ENCODE results near the gene CRADD.
"Not testable (repeated sequence)": the region's sequence is repeated elsewhere in the genome, so short reads cannot be mapped to it uniquely, and the experiment has no call there.

The CRADD gene

DNA sequence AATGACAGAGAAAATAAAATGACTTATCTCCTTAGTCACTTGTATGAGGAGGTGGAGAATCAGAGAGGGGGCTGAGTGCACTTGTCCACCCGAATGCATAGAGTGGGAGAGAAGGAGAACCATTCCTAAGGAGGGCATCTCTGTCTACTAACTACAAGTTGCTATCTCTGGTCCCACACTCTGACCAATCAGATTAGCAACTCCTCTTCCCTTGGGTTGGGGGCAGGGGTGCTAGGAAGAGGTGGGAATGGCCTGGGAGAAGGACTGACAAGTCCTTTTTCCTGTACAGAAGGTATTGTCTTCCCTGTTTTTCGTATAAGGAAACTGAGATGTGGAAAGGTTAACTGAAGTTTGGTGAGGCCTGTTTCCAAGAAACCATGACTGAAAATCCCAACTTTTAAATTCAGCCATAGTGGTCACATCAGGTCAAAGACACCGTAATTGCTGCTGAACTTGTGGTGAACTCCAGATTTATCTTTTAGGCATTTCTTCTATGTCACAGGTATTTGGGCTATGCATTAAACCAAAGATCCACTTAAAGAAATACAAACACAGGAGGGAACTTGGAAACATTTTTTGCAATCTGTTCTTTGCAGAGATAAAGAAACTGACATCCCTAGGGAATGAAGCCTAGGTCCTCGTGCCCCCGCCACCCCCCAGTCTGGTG lies 207.8 kb downstream of the CRADD start:
- TF ChIP-seq, protein P1, sequence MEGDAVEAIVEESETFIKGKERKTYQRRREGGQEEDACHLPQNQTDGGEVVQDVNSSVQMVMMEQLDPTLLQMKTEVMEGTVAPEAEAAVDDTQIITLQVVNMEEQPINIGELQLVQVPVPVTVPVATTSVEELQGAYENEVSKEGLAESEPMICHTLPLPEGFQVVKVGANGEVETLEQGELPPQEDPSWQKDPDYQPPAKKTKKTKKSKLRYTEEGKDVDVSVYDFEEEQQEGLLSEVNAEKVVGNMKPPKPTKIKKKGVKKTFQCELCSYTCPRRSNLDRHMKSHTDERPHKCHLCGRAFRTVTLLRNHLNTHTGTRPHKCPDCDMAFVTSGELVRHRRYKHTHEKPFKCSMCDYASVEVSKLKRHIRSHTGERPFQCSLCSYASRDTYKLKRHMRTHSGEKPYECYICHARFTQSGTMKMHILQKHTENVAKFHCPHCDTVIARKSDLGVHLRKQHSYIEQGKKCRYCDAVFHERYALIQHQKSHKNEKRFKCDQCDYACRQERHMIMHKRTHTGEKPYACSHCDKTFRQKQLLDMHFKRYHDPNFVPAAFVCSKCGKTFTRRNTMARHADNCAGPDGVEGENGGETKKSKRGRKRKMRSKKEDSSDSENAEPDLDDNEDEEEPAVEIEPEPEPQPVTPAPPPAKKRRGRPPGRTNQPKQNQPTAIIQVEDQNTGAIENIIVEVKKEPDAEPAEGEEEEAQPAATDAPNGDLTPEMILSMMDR (conservative IDR thresholded peaks at IDR 0.05; ENCODE audit: low read depth), result no peak
- no peak for DNase-seq (ENCODE audit: low spot score)

DNA sequence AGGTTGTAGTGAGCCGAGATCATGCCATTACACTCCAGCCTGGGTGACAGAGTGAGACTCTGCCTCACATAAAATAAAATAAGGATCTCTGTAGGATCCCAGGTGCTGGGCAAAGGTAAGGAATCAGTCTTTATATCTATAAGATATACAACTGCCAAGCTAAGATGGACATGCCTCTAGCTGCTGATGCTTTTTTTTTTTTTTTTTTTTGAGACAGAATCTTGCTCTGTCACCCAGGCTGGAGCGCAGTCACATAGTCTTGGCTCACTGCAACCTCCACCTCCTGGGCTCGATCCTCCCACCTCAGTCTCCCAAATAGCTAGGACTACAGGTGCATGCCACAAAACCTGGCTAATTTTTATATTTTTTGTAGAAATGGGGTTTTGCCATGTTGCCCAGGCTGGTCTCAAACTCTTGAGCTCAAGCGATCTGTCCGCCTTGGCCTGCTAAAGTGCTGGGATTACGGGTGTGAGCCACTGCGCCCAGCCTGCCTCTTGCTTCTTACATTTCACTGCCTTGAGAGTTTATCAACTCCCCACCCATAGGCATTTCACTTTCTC lies 208.9 kb downstream of the CRADD start:
- DNase-seq (ENCODE audit: low spot score); H3K27ac ChIP-seq; POLR2A ChIA-PET (ENCODE audit: low non-redundant PET): not testable (repeated sequence)
- CTCF ChIA-PET, result interaction anchor here (0.6 kb wide), 1 partner anchor 105 kb away, joined by 4 read pairs; no protein-coding TSS in a partner anchor

More for the DNA sequence above, 207.8 kb downstream of the CRADD start:
- H3K27ac ChIP-seq, result no peak overlapping the region
- ChIA-PET CTCF (no interaction called here), POLR2A (ENCODE audit: low non-redundant PET) (no interaction called here)

DNA sequence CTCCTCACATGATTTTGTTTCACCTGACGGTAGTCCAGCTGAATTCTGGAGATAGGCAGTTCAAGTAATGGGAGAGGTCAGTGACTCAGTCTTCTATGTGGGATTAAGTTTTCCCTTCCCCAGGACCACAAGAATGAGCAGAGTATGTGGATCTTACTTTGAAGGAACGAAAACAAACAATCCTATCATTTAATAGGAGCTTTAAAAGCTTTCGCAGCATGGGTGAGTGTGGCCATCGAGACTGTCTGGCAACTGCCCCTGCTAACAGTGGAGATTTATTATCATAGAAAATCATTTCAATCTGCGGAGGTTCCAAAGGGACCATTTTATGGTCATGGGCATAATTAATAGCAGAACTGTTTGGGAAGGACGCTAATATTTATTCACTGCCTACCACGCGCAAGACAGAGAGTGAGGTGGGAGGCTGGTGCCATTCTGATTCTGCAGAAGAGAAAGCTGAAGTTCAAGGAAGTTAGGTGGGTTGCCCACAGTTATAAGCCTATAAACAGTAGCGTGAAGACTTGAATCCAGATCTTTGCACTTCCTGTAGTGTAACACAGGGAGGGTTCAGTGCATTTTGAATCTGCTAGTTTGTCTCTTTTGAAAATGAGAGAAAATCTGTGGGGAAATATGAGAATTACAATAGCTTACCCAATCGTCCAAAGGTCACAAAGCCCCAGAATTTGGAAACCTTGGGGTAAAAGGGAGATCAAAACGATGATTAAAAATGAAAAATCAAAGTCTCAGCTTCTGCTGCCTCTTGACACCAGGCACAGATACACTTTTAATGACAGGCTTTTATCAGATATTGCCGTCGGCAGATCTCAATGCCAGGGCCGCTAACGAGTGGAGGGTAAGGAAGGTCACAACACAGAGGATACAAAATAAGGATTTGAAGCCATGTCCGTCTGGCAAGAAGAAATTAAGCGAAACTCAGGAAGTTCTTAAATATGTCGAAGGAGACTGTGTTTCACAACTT lies 209.6 kb downstream of the CRADD start:
- ChIA-PET POLR2A (ENCODE audit: low non-redundant PET) (no interaction called here), CTCF (interaction anchor here (0.6 kb wide), 1 partner anchor 104 kb away, joined by 4 read pairs; no protein-coding TSS in a partner anchor)
- TF ChIP-seq, protein P1 (conservative IDR thresholded peaks at IDR 0.05; ENCODE audit: low read depth), result no peak
- no peak overlapping the region for H3K27ac ChIP-seq
- DNase-seq (ENCODE audit: low spot score), result no peak

DNA sequence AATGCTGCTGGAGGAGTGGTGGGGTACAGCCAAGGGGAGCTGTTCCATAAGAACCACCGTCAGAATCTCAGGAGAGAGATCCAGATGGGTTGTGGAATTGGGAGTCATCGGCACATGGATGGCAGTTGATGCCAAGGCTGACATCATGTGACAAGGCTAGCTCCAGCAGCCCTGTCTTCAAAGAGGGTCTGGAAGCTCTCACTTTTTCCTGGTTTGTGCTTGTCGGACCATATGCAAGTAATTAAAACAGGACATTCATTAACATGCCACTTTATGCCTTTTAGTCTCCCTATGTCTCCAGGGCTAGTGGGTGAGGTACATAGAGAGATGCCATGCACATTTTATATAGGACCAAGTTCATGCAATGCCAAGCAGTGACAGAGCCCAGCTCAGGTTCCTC lies 211.8 kb downstream of the CRADD start:
- DNase-seq (ENCODE audit: low spot score), result no peak
- CTCF ChIA-PET, result no interaction called here
- POLR2A ChIA-PET (ENCODE audit: low non-redundant PET), result no interaction called here
- no peak overlapping the region for H3K27ac ChIP-seq
- TF ChIP-seq, protein P1 (conservative IDR thresholded peaks at IDR 0.05; ENCODE audit: low read depth), result no peak

DNA sequence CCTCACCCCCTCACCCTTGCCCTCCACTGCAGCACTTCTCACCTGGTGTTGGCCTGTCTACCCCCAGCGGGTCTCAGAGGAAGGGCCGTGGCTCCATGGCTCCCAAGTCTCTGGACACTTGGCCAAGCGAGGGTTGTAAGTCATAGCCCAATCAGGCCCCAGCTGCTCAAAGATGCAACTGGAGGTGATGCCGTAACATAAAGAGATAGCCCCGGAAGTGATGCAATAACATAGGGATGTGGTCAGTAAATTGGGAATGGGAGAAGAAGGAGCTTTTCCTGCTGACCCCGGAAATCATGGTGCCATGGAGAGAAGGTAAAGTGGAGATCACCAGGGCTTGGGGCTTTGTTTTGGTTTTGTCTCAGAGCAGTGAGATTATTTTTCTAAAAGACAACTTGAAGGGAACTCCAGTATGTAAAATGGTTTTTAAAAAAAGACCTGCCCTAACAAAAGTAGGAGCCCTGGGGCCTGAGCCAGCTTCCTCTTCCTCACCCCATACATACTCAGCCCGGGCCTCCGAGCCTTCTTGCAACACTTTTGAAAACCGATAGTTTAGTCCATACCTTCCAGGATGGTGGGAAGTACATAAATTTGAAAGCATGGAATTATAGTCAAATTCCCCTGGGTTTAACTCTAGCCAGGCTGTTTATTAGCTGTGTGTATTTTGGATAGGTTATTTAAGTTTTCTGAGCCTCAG lies 212.5 kb downstream of the CRADD start:
- TF ChIP-seq, protein P1 (conservative IDR thresholded peaks at IDR 0.05; ENCODE audit: low read depth), result no peak
- no peak overlapping the region for H3K27ac ChIP-seq
- ChIA-PET CTCF (no interaction called here), POLR2A (ENCODE audit: low non-redundant PET) (no interaction called here)
- no peak for DNase-seq (ENCODE audit: low spot score)

DNA sequence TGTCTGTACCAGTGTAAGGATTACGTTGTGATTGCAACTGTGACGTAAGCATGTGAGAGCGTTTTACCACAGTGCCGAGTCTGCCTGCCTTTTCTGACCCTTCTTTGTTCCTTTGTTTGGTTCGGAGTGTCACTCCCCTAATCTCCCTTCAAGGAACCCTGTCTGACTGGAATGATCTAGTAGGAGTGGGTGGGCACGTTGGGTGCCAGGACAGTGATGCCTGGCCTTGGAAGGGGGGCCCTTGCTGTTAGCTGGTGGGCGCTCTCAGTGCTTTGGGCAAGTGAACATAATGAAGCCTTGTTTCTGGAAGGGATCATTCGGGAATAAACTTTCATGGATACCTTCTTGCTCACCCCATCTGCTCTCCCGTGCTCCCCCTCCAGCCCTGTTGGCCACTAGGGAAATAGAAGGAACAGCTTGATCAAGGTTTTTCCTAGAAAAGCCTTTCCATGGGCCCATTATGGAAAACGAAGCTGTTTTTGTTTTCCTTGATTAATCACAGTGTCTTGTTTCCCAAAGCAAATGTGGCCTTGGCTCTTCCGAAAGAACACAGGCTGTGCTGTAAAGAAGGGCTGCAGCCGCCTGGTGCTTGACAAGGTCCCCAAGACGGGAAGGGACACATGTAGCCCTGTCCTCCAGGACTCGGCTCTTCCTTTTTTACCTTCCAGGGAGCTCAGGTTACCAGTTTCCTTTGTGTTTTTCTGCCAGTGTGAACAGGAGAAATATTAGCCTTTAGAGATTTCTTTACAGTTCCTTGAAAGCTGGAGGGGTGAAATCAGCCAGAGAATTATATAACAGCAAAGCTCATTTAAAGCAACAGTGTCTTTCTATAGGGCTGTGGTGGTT lies 215.5 kb downstream of the CRADD start:
- ChIA-PET POLR2A (ENCODE audit: low non-redundant PET) (no interaction called here), CTCF (interaction anchor here (1.7 kb wide), 1 partner anchor 209 kb away, joined by 9 read pairs; no protein-coding TSS in a partner anchor)
- no peak overlapping the region for H3K27ac ChIP-seq
- TF ChIP-seq, protein P1 (conservative IDR thresholded peaks at IDR 0.05; ENCODE audit: low read depth), result no peak
- no peak for DNase-seq (ENCODE audit: low spot score)
